BLaER1 treated with 17β-estradiol and CSF1 and Interleukin-3, amounts not matched to agents 10 nM and 100 nM (cell line): ENCODE results near the gene USP24.
A peak's percentile ranks its signal among the peaks of the same experiment; 100 is the strongest.
"Not testable (repeated sequence)": the region's sequence is repeated elsewhere in the genome, so short reads cannot be mapped to it uniquely, and the experiment has no call there.

ENCODE experiments used
- H3K27ac ChIP-seq, 11 experiments: shearing (Covaris generic); formaldehyde crosslinking; 2 replicates each; pipeline ENCODE4 v1.8.1; 2022
- H3K27me3 ChIP-seq, 11 experiments: shearing (Covaris generic); formaldehyde crosslinking; 2 replicates each; pipeline ENCODE4 v1.8.1; 2022
- H3K36me3 ChIP-seq, 11 experiments: shearing (Covaris generic); formaldehyde crosslinking; 2 replicates each; pipeline ENCODE4 v1.8.1; 2022
- H3K4me1 ChIP-seq, 10 experiments: shearing (Covaris generic); formaldehyde crosslinking; 2 replicates each; pipeline ENCODE4 v1.8.1; 2022
- H3K4me2 ChIP-seq, 11 experiments: shearing (Covaris generic); formaldehyde crosslinking; 2 replicates each; pipeline ENCODE4 v1.8.1; 2022
- H3K4me3 ChIP-seq, 10 experiments: shearing (Covaris generic); formaldehyde crosslinking; 2 replicates each; pipeline ENCODE4 v1.8.1; 2022
- H3K9ac ChIP-seq, 11 experiments: shearing (Covaris generic); formaldehyde crosslinking; 2 replicates each; pipeline ENCODE4 v1.8.1; 2022
- H3K9me3 ChIP-seq, 11 experiments: shearing (Covaris generic); formaldehyde crosslinking; replicated peaks in 1 of 11; 2 replicates each; pipeline ENCODE4 v1.8.1; 2022
- H4K20me1 ChIP-seq, 11 experiments: shearing (Covaris generic); formaldehyde crosslinking; 2 replicates each; pipeline ENCODE4 v1.8.1; 2022
- Cebpa-rat ChIP-seq, 11 experiments: shearing (Covaris generic); IDR thresholded peaks; 2 replicates each; pipeline ENCODE4 v1.8.1; 2022

The USP24 gene

GRCh38 chr1:55232448-55233144, 17.4 kb upstream of the USP24 start:
- Histone ChIP-seq H3K4me3 (no peak overlapping the region), H3K27me3 (no peaks in the 10 kb centered on the region), H3K4me1 (no peaks in the 10 kb centered on the region; a peak in 1 of 20 replicates), H3K4me2 (no peak overlapping the region), H3K9me3 (peaks cover 7 to 15% (median 11%) of the 10 kb centered on the region in 11 experiments), H4K20me1 (no peaks in the 10 kb centered on the region), H3K36me3 (no peaks in the 10 kb centered on the region), H3K9ac (no peak overlapping the region), H3K27ac (no peak overlapping the region)
- TF ChIP-seq Cebpa-rat (IDR thresholded peaks at IDR 0.05), result no peak

GRCh38 chr1:55231745-55232144, 16.6 kb upstream of the USP24 start:
- 0 out of 22 replicates have a peak, but pooled peaks cover 0 to 3% (median 0%) of the 10 kb centered on the region in 11 experiments for H3K36me3 ChIP-seq
- peaks cover 12 to 23% (median 18%) of the 10 kb centered on the region in 11 experiments for H3K9me3 ChIP-seq
- TF ChIP-seq Cebpa-rat (IDR thresholded peaks at IDR 0.05), result no peak
- H4K20me1 ChIP-seq, result no peaks in the 10 kb centered on the region
- no peak overlapping the region for H3K27ac ChIP-seq
- no peaks in the 10 kb centered on the region for H3K27me3 ChIP-seq
- no peak overlapping the region for H3K9ac ChIP-seq
- no peak overlapping the region for H3K4me3 ChIP-seq
- no peaks in the 10 kb centered on the region; a peak in 1 of 20 replicates for H3K4me1 ChIP-seq
- H3K4me2 ChIP-seq, result no peak overlapping the region

GRCh38 chr1:55230659-55231058, 15.5 kb upstream of the USP24 start:
- Histone ChIP-seq H3K9ac (no peak overlapping the region), H3K27ac (no peak overlapping the region), H3K4me3 (no peak overlapping the region), H3K27me3 (no peaks in the 10 kb centered on the region), H4K20me1 (no peaks in the 10 kb centered on the region), H3K36me3 (0 out of 22 replicates have a peak, but pooled peaks cover 0 to 3% (median 0%) of the 10 kb centered on the region in 11 experiments), H3K4me2 (no peak overlapping the region), H3K9me3 (peaks cover 12 to 27% (median 20%) of the 10 kb centered on the region in 11 experiments), H3K4me1 (no peaks in the 10 kb centered on the region; a peak in 1 of 20 replicates)
- no peak for TF ChIP-seq Cebpa-rat (IDR thresholded peaks at IDR 0.05)

GRCh38 chr1:55229726-55230125, 14.6 kb upstream of the USP24 start:
- not testable (repeated sequence) for H3K27me3 ChIP-seq, H3K9ac ChIP-seq, H4K20me1 ChIP-seq, H3K4me3 ChIP-seq, H3K4me2 ChIP-seq, H3K4me1 ChIP-seq, H3K27ac ChIP-seq, H3K36me3 ChIP-seq
- H3K9me3 ChIP-seq, result peaks cover 12 to 27% (median 20%) of the 10 kb centered on the region in 11 experiments

- no peaks in the 10 kb centered on the region for H3K4me1 ChIP-seq
- no peak overlapping the region for H3K4me2 ChIP-seq
- no peak overlapping the region for H3K27ac ChIP-seq
- H3K9ac ChIP-seq, result no peak overlapping the region
- no peak for TF ChIP-seq Cebpa-rat (IDR thresholded peaks at IDR 0.05)
- 0 out of 22 replicates have a peak, but pooled peaks cover 0 to 3% (median 0%) of the 10 kb centered on the region in 11 experiments for H3K36me3 ChIP-seq
- no peaks in the 10 kb centered on the region for H3K27me3 ChIP-seq
- H4K20me1 ChIP-seq, result no peaks in the 10 kb centered on the region
- peaks cover 12 to 27% (median 20%) of the 10 kb centered on the region in 11 experiments for H3K9me3 ChIP-seq
- H3K4me3 ChIP-seq, result no peak overlapping the region
These were observed 10.1 kb upstream of the USP24 start for GRCh38 chr1:55225228-55225627.

- TF ChIP-seq Cebpa-rat (IDR thresholded peaks at IDR 0.05), result no peak
- Histone ChIP-seq H3K27me3 (no peaks in the 10 kb centered on the region), H3K9me3 (peaks cover 12 to 27% (median 20%) of the 10 kb centered on the region in 11 experiments), H3K4me3 (no peak overlapping the region), H3K36me3 (0 out of 22 replicates have a peak, but pooled peaks cover 0 to 3% (median 0%) of the 10 kb centered on the region in 11 experiments), H3K4me2 (no peak overlapping the region), H3K27ac (no peak overlapping the region), H3K4me1 (no peaks in the 10 kb centered on the region), H3K9ac (no peak overlapping the region), H4K20me1 (no peaks in the 10 kb centered on the region)
These were observed 9.6 kb upstream of the USP24 start for GRCh38 chr1:55224729-55225128.

GRCh38 chr1:55222152-55222551, 7.0 kb upstream of the USP24 start:
- Histone ChIP-seq H3K9ac (no peak overlapping the region), H3K36me3 (no peaks in the 10 kb centered on the region), H3K4me1 (peaks cover 10 to 18% (median 13%) of the 10 kb centered on the region in 10 experiments; a peak in 19 of 20 replicates), H3K27me3 (no peaks in the 10 kb centered on the region), H3K9me3 (peaks cover 0 to 8% (median 6%) of the 10 kb centered on the region in 11 experiments; a peak in 15 of 22 replicates), H4K20me1 (no peaks in the 10 kb centered on the region), H3K4me3 (no peak overlapping the region), H3K4me2 (no peak overlapping the region), H3K27ac (no peak overlapping the region)
- TF ChIP-seq Cebpa-rat (IDR thresholded peaks at IDR 0.05), result no peak

GRCh38 chr1:55217226-55217986, 2.2 kb upstream of the USP24 start:
- H4K20me1 ChIP-seq, result peaks cover 8 to 20% (median 17%) of the 10 kb centered on the region in 11 experiments; a peak in 18 of 22 replicates
- H3K27ac ChIP-seq, result peak overlapping the region in 9 of 11 experiments; percentile 21 to 99 (median 43); a peak in 15 of 22 replicates
- H3K36me3 ChIP-seq, result no peaks in the 10 kb centered on the region
- no peaks in the 10 kb centered on the region for H3K9me3 ChIP-seq
- H3K4me3 ChIP-seq, result no peak overlapping the region; a peak in 2 of 20 replicates
- peak overlapping the region in 7 of 11 experiments; percentile 7 to 46 (median 29); a peak in 7 of 22 replicates for H3K9ac ChIP-seq
- no peaks in the 10 kb centered on the region for H3K27me3 ChIP-seq
- peak overlapping the region; percentile 64 to 98 (median 87); a peak in 21 of 22 replicates for H3K4me2 ChIP-seq
- no peak for TF ChIP-seq Cebpa-rat (IDR thresholded peaks at IDR 0.05)
- H3K4me1 ChIP-seq, result peaks cover 34 to 46% (median 40%) of the 10 kb centered on the region in 10 experiments

- H3K4me2 ChIP-seq, result peak overlapping the region; percentile 82 to 98 (median 92)
- H4K20me1 ChIP-seq, result peaks cover 16 to 33% (median 30%) of the 10 kb centered on the region in 11 experiments; a peak in 18 of 22 replicates
- no peak for TF ChIP-seq Cebpa-rat (IDR thresholded peaks at IDR 0.05)
- peak overlapping the region; percentile 91 to 99 (median 99) for H3K9ac ChIP-seq
- H3K4me3 ChIP-seq, result peak overlapping the region; percentile 87 to 98 (median 94)
- H3K27me3 ChIP-seq, result no peaks in the 10 kb centered on the region
- peak overlapping the region; percentile 92 to 99 (median 98) for H3K27ac ChIP-seq
- H3K4me1 ChIP-seq, result peaks cover 47 to 59% (median 53%) of the 10 kb centered on the region in 10 experiments
- H3K36me3 ChIP-seq, result no peaks in the 10 kb centered on the region
- no peaks in the 10 kb centered on the region for H3K9me3 ChIP-seq
These were observed 932 bp upstream of the USP24 start for GRCh38 chr1:55216096-55216495.
